ENCODE data around the gene VAV2. TPM values are rescaled to one million over a fixed set of nuclear protein-coding genes. Genes with fewer than 3 reads are reported as not detected.

Gene VAV2
- total RNA-seq, 1 donor from 2014 or later, result 24.4 TPM

GRCh38 chr9:133826289-133827085 is 165.6 kb downstream of the VAV2 start:
- TF ChIP-seq CTCF (IDR thresholded peaks at IDR 0.05), result no peak
- Mint-ChIP-seq H3K27ac (ENCODE audit: unreplicated experiment) (no peak overlapping the region), H3K9me3 (ENCODE audit: unreplicated experiment) (no peaks in the 10 kb centered on the region), H3K36me3 (ENCODE audit: unreplicated experiment) (peaks cover 3% of the 10 kb centered on the region), H3K4me3 (ENCODE audit: unreplicated experiment) (no peak overlapping the region), H3K4me1 (ENCODE audit: unreplicated experiment) (peaks cover 17% of the 10 kb centered on the region), H3K27me3 (ENCODE audit: unreplicated experiment) (no peaks in the 10 kb centered on the region)
- DNase-seq (ENCODE audit: extremely low spot score, unreplicated experiment), result no peak

GRCh38 chr9:133825555-133826218 is 166.4 kb downstream of the VAV2 start:
- Mint-ChIP-seq H3K27me3 (ENCODE audit: unreplicated experiment) (no peaks in the 10 kb centered on the region), H3K36me3 (ENCODE audit: unreplicated experiment) (peaks cover 3% of the 10 kb centered on the region), H3K4me1 (ENCODE audit: unreplicated experiment) (peaks cover 17% of the 10 kb centered on the region), H3K9me3 (ENCODE audit: unreplicated experiment) (no peaks in the 10 kb centered on the region), H3K27ac (ENCODE audit: unreplicated experiment) (no peak overlapping the region), H3K4me3 (ENCODE audit: unreplicated experiment) (no peak overlapping the region)
- TF ChIP-seq CTCF (IDR thresholded peaks at IDR 0.05), result no peak
- DNase-seq (ENCODE audit: extremely low spot score, unreplicated experiment), result no peak

- no peak for TF ChIP-seq CTCF (IDR thresholded peaks at IDR 0.05)
- no peaks in the 10 kb centered on the region for H3K9me3 Mint-ChIP-seq (ENCODE audit: unreplicated experiment)
- H3K27ac Mint-ChIP-seq (ENCODE audit: unreplicated experiment), result no peak overlapping the region
- H3K4me3 Mint-ChIP-seq (ENCODE audit: unreplicated experiment), result no peak overlapping the region
- H3K27me3 Mint-ChIP-seq (ENCODE audit: unreplicated experiment), result no peaks in the 10 kb centered on the region
- H3K36me3 Mint-ChIP-seq (ENCODE audit: unreplicated experiment), result peaks cover 3% of the 10 kb centered on the region
- H3K4me1 Mint-ChIP-seq (ENCODE audit: unreplicated experiment), result peaks cover 17% of the 10 kb centered on the region
- no peak for DNase-seq (ENCODE audit: extremely low spot score, unreplicated experiment)
Measured at GRCh38 chr9:133824802-133825186, 167.3 kb downstream of the VAV2 start.

GRCh38 chr9:133824106-133824801 is 167.9 kb downstream of the VAV2 start:
- H3K27ac Mint-ChIP-seq (ENCODE audit: unreplicated experiment), result no peak overlapping the region
- peaks cover 17% of the 10 kb centered on the region for H3K4me1 Mint-ChIP-seq (ENCODE audit: unreplicated experiment)
- H3K9me3 Mint-ChIP-seq (ENCODE audit: unreplicated experiment), result no peaks in the 10 kb centered on the region
- no peak for TF ChIP-seq CTCF (IDR thresholded peaks at IDR 0.05)
- no peak overlapping the region for H3K4me3 Mint-ChIP-seq (ENCODE audit: unreplicated experiment)
- peaks cover 3% of the 10 kb centered on the region for H3K36me3 Mint-ChIP-seq (ENCODE audit: unreplicated experiment)
- H3K27me3 Mint-ChIP-seq (ENCODE audit: unreplicated experiment), result no peaks in the 10 kb centered on the region
- no peak for DNase-seq (ENCODE audit: extremely low spot score, unreplicated experiment)
